Coronary artery (tissue), 2 donors: Measurements from ENCODE around the gene UBE3D.

ENCODE experiments used
- DNase-seq: peaks from one replicate; pipeline ENCODE4 v3.0.0-alpha.2; 2017; ENCODE audit warnings: low spot score
- H3K27ac ChIP-seq, 2 donors: fragments of 200-600 bp; sonication (generic); one replicate each; pipeline ENCODE4 v1.5.1; 2016 to 2019
- H3K4me3 ChIP-seq: fragments of 200-600 bp; sonication (generic); 2 replicates; pipeline ENCODE4 v1.5.1; 2016; ENCODE audit warnings: mild to moderate bottlenecking, moderate library complexity
- CTCF ChIP-seq: fragments of 200-600 bp; sonication (generic); IDR thresholded peaks from one replicate; pipeline ENCODE4 v1.5.1; 2019; ENCODE audit warnings: antibody characterized with exemption

UBE3D gene

GRCh38 chr6:83096791-83097190, 31.1 kb upstream of the UBE3D start:
- no peak for DNase-seq
- Histone ChIP-seq H3K27ac (no peak overlapping the region), H3K4me3 (no peak overlapping the region)
- no peak for TF ChIP-seq CTCF

DNA sequence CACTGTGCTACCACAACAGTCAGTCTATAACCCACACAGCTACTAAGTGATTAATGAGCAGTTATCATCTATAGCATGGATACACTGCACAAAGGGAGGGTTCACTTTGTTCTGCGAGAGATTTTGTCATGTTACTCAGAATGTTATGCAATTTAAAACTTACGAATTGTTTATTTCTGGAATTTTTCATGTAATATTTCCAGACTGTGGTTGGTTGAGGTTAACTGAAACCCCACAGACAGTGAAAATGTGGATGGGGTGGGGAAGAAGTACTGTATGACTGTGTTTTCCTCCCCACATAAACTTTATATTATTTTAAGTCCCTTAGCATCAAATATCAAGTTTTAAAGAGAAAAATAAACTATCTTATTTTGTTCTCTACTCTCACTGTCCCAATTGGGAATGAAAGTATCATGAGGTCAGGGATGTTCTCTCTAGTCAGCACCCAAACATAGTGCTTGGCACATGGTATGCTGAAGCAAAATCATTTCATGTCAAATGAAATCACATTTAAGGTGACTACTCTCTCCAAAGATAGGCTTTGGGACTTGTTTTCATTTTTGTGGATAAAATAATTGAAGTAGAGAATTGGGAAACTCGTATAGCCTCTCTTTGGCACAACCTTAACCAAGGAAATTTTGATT, 27.2 kb upstream of the UBE3D start:
- DNase-seq, result no peak
- Histone ChIP-seq H3K27ac (no peak overlapping the region), H3K4me3 (no peak overlapping the region)
- TF ChIP-seq CTCF, result no peak

- Histone ChIP-seq H3K27ac (no peak overlapping the region), H3K4me3 (no peak overlapping the region)
- no peak for DNase-seq
- no peak for TF ChIP-seq CTCF
Measured at GRCh38 chr6:83086751-83087150, 21.1 kb upstream of the UBE3D start.

- TF ChIP-seq CTCF, result no peak
- Histone ChIP-seq H3K27ac (no peak overlapping the region), H3K4me3 (no peak overlapping the region)
- no peak for DNase-seq
Measured at GRCh38 chr6:83083476-83083875, 17.8 kb upstream of the UBE3D start.

- no peak for DNase-seq
- Histone ChIP-seq H3K4me3 (no peak overlapping the region), H3K27ac (no peak overlapping the region)
- TF ChIP-seq CTCF, result no peak
Measured at GRCh38 chr6:83073615-83074014, 8.0 kb upstream of the UBE3D start.

DNA sequence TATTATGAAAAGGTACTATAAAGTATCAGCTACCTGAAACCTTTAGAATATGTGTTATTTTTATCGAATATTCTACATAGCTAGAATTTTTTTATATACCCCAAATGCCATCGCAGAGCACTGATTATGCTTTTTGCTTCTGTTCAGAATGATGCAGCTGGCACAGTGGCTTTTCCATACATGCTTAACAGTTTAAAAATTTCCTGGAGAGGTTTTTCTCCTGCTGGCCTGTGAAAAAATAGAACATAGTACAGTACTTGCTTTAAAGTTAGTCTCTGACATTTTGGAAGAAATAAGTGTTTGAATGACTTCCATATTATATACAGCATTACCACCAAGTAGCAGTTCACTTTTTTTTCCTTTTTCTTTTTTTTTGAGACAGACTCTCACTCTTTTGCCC, 7.1 kb upstream of the UBE3D start:
- no peak for DNase-seq
- Histone ChIP-seq H3K4me3 (no peak overlapping the region), H3K27ac (no peak overlapping the region)
- no peak for TF ChIP-seq CTCF

DNA sequence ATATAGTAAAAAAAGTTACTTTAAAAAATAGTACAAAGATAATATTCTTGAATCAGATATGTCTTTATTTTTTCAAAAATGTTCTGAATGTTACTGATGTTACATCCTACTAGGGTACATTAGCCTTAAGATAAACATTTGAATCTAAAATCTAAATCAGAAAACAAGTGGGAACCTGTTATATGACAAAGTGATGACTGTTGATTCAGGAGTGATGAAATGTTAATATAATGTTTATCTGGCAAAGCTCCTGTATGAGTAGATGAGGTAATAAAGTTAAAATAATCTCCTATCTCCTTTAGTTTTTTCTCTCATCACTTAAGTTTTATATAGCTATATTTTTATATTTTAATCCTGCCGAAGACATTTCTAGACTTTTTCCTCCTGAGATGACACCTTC, 6.1 kb upstream of the UBE3D start:
- DNase-seq, result no peak
- Histone ChIP-seq H3K4me3 (no peak overlapping the region), H3K27ac (no peak overlapping the region)
- TF ChIP-seq CTCF, result no peak
